GM12872 (cell line): ENCODE results near the gene GALNT7.

Source experiments
- TF ChIP-seq, protein P1 (sequence below): IDR thresholded peaks from 3 replicates; pipeline ENCODE4 v1.5.1; 2011; ENCODE audit warnings: low read depth, mild to moderate bottlenecking, low read length, moderate library complexity; ENCODE audit not compliant: insufficient read depth

Gene GALNT7

DNA sequence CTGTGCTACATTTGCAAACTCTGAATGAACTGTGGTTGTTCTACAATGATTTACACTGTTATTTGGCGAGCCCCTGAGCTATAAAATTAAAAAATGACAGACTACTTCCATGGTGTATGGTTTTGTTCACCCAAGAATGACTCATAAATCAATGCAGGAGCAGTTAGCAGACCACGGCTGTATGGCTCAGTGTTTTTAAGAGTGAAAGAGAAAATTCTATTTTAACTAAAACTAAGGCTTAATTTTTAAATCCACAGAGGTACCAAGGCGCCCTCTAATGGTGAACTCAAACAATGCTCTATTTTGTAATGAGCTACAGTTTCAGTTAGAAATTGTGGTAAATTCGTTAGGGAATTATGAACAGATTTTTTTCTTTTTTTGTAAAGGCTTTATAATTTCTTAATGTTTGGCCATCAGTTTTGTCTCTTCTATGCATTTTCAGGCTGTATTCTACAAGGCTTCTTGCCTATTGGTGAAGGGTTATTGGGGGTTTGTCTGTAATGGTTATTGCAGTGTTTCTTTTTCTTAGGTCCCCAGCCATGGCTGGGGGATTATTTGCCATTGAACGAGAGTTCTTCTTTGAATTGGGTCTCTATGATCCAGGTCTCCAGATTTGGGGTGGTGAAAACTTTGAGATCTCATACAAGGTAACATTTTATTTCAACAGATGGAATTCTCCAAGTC is 133.0 kb downstream of the GALNT7 start:
- TF ChIP-seq, protein P1, sequence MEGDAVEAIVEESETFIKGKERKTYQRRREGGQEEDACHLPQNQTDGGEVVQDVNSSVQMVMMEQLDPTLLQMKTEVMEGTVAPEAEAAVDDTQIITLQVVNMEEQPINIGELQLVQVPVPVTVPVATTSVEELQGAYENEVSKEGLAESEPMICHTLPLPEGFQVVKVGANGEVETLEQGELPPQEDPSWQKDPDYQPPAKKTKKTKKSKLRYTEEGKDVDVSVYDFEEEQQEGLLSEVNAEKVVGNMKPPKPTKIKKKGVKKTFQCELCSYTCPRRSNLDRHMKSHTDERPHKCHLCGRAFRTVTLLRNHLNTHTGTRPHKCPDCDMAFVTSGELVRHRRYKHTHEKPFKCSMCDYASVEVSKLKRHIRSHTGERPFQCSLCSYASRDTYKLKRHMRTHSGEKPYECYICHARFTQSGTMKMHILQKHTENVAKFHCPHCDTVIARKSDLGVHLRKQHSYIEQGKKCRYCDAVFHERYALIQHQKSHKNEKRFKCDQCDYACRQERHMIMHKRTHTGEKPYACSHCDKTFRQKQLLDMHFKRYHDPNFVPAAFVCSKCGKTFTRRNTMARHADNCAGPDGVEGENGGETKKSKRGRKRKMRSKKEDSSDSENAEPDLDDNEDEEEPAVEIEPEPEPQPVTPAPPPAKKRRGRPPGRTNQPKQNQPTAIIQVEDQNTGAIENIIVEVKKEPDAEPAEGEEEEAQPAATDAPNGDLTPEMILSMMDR, result peak; percentile 63; the same call in 2 of the 3 replicates

DNA sequence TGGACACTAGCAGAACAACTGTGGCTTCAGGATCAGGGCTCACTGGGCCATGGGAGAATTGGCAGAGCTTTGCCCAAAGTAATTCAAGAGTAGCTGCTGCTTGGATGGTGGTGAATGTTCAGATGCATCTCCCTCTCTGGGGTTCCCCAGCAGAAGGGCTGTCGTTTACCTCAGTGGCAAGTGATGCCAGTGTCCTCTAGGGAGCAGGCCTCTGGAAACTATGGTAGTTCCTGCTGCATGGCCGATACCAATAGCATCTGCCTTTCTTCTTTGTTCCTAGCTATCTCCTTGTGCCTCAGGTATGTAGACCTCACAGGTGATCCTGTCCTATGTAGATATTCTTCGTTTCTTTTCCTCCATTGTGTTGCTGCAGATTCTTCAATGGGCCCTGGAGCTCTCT is 139.2 kb downstream of the GALNT7 start:
- TF ChIP-seq, protein P1, result no peak

DNA sequence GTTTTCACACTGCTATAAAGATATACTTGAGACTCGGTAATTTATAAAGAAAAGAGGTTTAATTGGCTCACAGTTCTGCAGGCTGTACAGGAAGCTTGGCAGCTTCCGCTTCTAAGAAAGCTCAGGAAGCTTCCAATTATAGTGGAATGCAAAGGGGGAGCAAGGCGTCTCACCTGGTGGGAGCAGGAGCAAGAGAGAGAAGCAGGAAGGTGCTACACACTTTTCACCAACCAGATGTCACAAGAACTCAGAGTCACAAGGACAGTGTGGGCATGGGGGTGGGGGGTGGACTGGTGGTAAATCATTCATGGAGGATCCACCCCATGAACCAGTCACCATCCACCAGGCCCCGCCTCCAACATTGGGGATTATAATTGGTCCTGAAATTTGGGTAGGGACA is 142.8 kb downstream of the GALNT7 start:
- TF ChIP-seq, protein P1, result no peak

DNA sequence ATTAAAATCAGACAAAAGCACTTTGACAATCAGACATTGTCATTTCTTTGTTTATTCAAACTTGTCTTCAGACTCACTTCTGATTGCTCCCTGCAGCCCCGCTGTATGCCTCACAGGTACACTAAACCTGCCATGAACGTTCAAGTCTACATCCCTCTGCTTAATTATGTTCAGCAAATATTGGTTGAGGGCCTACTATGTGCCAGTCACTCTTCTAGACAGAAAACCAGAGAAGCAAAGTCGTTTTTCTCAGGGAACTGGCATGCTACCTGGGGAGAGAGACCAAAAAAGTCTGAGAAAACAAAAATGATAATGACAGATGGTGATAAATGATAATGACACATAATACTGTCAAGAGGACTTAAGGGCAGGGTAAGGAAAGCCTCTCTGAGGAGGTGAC is 146.1 kb downstream of the GALNT7 start:
- TF ChIP-seq, protein P1, result no peak

DNA sequence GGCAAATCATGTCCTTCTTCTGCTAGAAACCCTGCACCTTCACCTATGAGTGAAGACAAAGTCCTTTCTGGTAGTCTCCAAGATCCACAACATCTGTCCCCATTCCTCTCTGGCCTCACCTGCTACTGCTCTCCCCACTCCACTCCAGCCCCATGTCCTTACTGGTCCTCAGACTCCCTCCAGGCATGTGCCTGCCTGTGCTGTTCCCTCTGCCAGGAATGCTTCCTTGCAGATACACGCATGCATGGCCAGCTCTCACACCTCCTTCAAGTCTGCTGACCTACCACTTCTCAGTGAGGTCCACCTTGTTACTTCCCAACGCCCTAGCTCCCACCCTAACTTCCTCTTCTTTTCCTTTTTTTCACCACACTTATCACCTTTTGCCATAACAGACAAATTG is 147.4 kb downstream of the GALNT7 start:
- TF ChIP-seq, protein P1, result no peak

DNA sequence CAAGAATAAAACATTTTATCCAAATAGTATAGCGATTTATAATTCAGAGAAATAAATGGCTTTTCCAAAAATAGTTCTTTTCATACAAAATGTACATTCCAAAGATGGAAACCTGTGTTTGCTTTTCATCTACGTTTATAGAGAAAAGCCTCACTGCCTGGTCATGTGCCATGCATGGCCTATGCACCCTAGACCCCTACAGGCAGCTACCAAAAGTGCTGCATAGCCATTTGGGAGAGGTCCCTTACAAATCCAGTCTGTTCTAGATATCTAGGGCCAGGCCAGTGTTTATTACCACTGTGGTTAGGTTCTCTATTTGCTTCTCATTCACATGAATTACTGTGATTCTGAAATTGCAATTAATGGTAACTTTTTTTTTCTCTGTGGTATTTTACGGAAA is 148.4 kb downstream of the GALNT7 start:
- TF ChIP-seq, protein P1, result peak; percentile 50; the same call in 2 of the 3 replicates

DNA sequence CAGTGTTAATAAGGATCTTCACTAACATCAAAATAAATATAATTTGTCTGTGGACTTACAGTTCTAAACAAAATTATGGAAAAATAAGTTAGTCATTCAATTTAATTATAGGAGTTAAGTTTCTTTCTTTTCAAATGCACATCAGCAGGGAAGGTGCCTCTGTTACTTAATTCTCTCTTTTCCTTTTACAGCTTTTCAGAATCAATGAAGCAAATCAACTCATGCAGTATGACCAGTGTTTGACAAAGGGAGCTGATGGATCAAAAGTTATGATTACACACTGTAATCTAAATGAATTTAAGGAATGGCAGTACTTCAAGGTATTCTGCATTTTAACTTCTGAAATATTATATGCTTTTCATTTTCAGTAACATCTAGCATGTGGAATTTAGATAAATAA is 149.6 kb downstream of the GALNT7 start:
- TF ChIP-seq, protein P1, result no peak
